Memory B cell (primary cell): ENCODE results near the gene FGFR2.

Experiments
- ATAC-seq: fragments of 150-1000 bp; cut with Tn5 transposase; 2 replicates; pipeline ENCODE4 v1.10.0; 2021; ENCODE audit warnings: low read depth, mild to moderate bottlenecking, moderate library complexity
- DNase-seq, 2 donors: peaks; one replicate each; pipeline ENCODE4 v3.0.0; 2022; ENCODE audit warnings: low spot score in 2 of 2
- H3K27ac Mint-ChIP-seq: one replicate; pipeline ENCODE4 v1.8.0; 2022; ENCODE audit warnings: mild to moderate bottlenecking, moderate library complexity, mixed read lengths
- H3K27me3 Mint-ChIP-seq: one replicate; pipeline ENCODE4 v1.8.0; 2022; ENCODE audit warnings: mixed read lengths
- H3K36me3 Mint-ChIP-seq: one replicate; pipeline ENCODE4 v1.8.0; 2022; ENCODE audit warnings: mild to moderate bottlenecking, mixed read lengths
- H3K4me1 Mint-ChIP-seq: one replicate; pipeline ENCODE4 v1.8.0; 2022; ENCODE audit warnings: mixed read lengths
- H3K4me3 Mint-ChIP-seq: one replicate; pipeline ENCODE4 v1.8.0; 2022; ENCODE audit warnings: mild to moderate bottlenecking, moderate library complexity, mixed read lengths
- H3K9me3 Mint-ChIP-seq: one replicate; pipeline ENCODE4 v1.8.0; 2022; ENCODE audit warnings: mixed read lengths

FGFR2 gene

DNA sequence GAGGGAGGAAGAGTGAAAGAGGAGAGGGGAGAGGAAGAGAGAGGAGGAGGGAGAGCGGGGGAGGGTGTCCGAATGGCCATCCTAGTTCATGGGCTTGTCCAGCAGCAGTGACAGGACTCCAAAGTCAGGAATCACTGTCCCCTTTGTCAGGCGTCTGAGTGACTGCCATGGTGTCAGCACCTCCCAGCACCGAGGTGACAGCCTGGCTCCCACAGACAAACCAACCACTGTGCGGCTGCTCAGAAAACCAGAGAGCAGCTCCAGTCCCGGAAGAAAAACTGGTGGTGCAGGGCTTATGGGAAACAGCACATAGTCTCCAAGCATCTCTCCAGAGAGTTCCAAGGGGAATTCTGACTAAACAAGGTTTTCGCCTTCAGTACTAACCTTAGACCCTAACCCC lies 18.9 kb upstream of the FGFR2 start:
- Mint-ChIP-seq H3K27me3 (peaks cover 9% of the 10 kb centered on the region), H3K36me3 (no peaks in the 10 kb centered on the region), H3K4me3 (no peak overlapping the region), H3K27ac (no peak overlapping the region), H3K9me3 (peaks cover 1% of the 10 kb centered on the region), H3K4me1 (no peaks in the 10 kb centered on the region)
- no peak for DNase-seq
- ATAC-seq: no peak

- Mint-ChIP-seq H3K4me1 (no peaks in the 10 kb centered on the region), H3K27me3 (peaks cover 7% of the 10 kb centered on the region), H3K4me3 (no peak overlapping the region), H3K9me3 (peaks cover 1% of the 10 kb centered on the region), H3K27ac (no peak overlapping the region), H3K36me3 (no peaks in the 10 kb centered on the region)
- no peak for DNase-seq
- ATAC-seq: no peak
Measured at GRCh38 chr10:121616291-121616690, 18.0 kb upstream of the FGFR2 start.

GRCh38 chr10:121615836-121616235 lies 17.6 kb upstream of the FGFR2 start:
- H3K27ac Mint-ChIP-seq: no peak overlapping the region
- H3K4me1 Mint-ChIP-seq: no peaks in the 10 kb centered on the region
- H3K4me3 Mint-ChIP-seq: no peak overlapping the region
- no peaks in the 10 kb centered on the region for H3K36me3 Mint-ChIP-seq
- peaks cover 1% of the 10 kb centered on the region for H3K9me3 Mint-ChIP-seq
- peaks cover 7% of the 10 kb centered on the region for H3K27me3 Mint-ChIP-seq
- DNase-seq: no peak
- ATAC-seq: no peak

DNA sequence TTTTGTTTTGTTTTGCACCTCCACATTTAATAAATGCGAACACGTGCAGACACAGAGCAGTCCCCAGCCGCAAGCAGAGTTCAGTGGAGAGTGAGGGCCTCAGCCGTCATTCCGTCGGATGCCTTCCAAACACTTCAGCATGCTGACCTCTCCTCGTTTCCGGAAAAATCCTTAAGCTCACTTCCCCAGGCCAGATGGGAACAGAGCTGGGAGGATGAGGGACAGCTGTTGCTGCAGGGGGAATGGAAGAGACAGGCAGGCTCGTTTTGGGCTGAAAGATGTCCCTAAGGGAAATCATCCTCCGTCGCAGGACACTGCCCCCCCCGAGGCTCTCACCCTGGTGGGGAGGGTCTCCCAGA lies 17.2 kb upstream of the FGFR2 start:
- ATAC-seq: no peak
- H3K4me1 Mint-ChIP-seq: no peaks in the 10 kb centered on the region
- H3K4me3 Mint-ChIP-seq: no peak overlapping the region
- no peak for DNase-seq
- H3K9me3 Mint-ChIP-seq: peaks cover 1% of the 10 kb centered on the region
- no peaks in the 10 kb centered on the region for H3K36me3 Mint-ChIP-seq
- H3K27me3 Mint-ChIP-seq: peaks cover 8% of the 10 kb centered on the region
- H3K27ac Mint-ChIP-seq: no peak overlapping the region

GRCh38 chr10:121614613-121615434 lies 16.6 kb upstream of the FGFR2 start:
- no peak overlapping the region for H3K4me3 Mint-ChIP-seq
- ATAC-seq: no peak
- H3K27me3 Mint-ChIP-seq: peaks cover 9% of the 10 kb centered on the region
- H3K36me3 Mint-ChIP-seq: no peaks in the 10 kb centered on the region
- H3K4me1 Mint-ChIP-seq: no peaks in the 10 kb centered on the region
- H3K9me3 Mint-ChIP-seq: peaks cover 1% of the 10 kb centered on the region
- H3K27ac Mint-ChIP-seq: no peak overlapping the region
- DNase-seq: no peak

DNA sequence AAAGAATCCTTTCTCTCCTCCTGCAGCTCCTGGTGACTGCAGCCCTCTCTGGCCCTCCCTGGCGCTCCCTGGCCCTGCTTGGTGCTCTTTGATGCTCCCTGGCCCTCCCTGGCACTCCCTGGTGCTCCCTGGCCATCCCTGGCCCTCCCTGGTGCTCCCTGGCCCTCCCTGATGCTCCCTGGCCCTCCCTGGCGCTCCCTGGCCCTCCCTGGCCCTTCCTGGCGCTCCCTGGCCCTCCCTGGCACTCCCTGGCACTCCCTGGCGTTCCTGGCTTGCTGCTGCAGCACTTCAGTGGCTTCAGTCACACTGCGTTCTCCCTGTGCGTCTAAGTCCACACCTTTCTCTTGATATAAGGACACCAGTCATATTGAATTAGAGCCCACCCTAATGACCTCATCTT lies 15.2 kb upstream of the FGFR2 start:
- DNase-seq (no peak), ATAC-seq (no peak)
- Mint-ChIP-seq H3K4me1 (no peaks in the 10 kb centered on the region), H3K27me3 (peaks cover 13% of the 10 kb centered on the region), H3K36me3 (no peaks in the 10 kb centered on the region), H3K4me3 (no peak overlapping the region), H3K27ac (no peak overlapping the region), H3K9me3 (peaks cover 1% of the 10 kb centered on the region)

- Mint-ChIP-seq H3K4me1 (no peaks in the 10 kb centered on the region), H3K4me3 (no peak overlapping the region), H3K27me3 (peaks cover 17% of the 10 kb centered on the region), H3K27ac (no peak overlapping the region), H3K36me3 (no peaks in the 10 kb centered on the region), H3K9me3 (no peaks in the 10 kb centered on the region)
- ATAC-seq (no peak), DNase-seq (no peak)
Measured at GRCh38 chr10:121611393-121612159, 13.3 kb upstream of the FGFR2 start.

DNA sequence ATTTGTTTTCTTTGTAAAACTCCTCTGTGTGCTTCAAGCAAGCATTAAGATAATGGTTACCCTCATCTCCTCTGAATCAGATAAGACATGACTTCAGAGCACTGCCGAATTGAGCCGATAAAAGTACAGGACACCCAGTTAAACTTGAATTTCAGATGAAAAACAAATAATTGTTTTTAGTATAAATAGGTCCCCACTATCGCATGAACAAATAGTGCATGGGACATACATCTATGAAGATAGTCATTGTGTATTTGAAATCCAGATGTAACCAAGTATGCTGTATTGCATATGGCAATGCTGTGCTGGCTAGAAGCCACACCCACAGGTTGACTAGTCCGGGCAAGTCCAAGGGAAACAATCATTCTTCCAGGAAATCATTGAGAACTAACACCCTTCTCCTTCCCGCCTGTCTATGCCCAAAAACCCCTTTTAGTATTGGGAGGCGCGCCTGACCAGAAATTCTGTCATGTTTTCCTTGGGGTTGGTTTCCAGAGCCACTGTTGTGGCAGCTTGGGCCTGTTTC lies 12.6 kb upstream of the FGFR2 start:
- no peak for DNase-seq
- peaks cover 18% of the 10 kb centered on the region for H3K27me3 Mint-ChIP-seq
- no peaks in the 10 kb centered on the region for H3K9me3 Mint-ChIP-seq
- H3K4me1 Mint-ChIP-seq: no peaks in the 10 kb centered on the region
- no peaks in the 10 kb centered on the region for H3K36me3 Mint-ChIP-seq
- H3K4me3 Mint-ChIP-seq: no peak overlapping the region
- H3K27ac Mint-ChIP-seq: no peak overlapping the region
- ATAC-seq: no peak

DNA sequence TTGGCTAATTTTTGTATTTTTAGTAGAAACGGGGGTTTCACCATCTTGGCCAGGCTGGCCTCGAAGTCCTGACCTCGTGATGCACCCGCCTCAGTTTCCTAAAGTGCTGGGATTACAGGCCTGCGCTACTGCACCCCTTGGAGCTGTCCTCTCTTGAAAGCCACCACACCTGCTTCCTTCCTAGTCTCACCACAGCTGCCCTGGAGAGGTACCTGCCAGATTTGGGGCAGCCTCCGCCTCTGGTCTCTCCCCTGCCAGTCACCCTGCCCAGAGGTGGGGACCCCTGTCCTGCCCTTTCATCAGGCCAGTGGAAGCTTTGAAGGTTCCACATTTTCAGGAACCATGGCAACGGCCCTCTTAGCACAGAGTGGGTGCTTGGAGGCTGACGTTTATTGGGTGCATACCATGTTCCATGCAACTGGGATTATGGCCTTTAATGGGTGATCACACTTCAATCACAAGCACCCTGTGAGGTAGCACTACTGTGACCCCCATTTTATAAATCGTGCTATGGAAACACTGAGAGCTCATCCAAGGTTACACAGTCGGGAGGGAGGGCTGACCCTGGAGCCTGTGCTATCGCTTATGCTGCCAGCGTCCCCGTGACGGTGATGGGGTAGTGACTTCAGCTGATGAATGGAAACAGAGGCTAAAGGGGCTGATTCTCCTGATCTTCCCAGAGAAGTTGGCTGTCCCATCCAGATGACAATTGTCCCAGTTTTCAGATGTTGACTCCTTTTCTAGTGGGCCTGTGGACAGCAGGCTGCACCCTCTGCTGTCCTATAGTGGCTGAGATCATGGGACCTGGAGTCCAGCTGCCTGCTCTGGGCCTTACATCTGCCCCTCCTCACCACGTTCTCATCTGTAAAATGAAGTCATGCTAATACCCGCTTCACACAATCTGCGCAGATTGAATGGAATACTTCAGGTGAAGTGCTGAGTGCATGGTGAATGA lies 11.5 kb upstream of the FGFR2 start:
- DNase-seq (no peak), ATAC-seq (no peak)
- Mint-ChIP-seq H3K9me3 (no peaks in the 10 kb centered on the region), H3K36me3 (no peaks in the 10 kb centered on the region), H3K27me3 (peaks cover 18% of the 10 kb centered on the region), H3K4me3 (no peak overlapping the region), H3K4me1 (no peaks in the 10 kb centered on the region), H3K27ac (no peak overlapping the region)

GRCh38 chr10:121608469-121609190 lies 10.4 kb upstream of the FGFR2 start:
- DNase-seq (no peak), ATAC-seq (no peak)
- Mint-ChIP-seq H3K36me3 (no peaks in the 10 kb centered on the region), H3K4me3 (no peak overlapping the region), H3K27me3 (peaks cover 17% of the 10 kb centered on the region), H3K9me3 (no peaks in the 10 kb centered on the region), H3K4me1 (no peaks in the 10 kb centered on the region), H3K27ac (no peak overlapping the region)

DNA sequence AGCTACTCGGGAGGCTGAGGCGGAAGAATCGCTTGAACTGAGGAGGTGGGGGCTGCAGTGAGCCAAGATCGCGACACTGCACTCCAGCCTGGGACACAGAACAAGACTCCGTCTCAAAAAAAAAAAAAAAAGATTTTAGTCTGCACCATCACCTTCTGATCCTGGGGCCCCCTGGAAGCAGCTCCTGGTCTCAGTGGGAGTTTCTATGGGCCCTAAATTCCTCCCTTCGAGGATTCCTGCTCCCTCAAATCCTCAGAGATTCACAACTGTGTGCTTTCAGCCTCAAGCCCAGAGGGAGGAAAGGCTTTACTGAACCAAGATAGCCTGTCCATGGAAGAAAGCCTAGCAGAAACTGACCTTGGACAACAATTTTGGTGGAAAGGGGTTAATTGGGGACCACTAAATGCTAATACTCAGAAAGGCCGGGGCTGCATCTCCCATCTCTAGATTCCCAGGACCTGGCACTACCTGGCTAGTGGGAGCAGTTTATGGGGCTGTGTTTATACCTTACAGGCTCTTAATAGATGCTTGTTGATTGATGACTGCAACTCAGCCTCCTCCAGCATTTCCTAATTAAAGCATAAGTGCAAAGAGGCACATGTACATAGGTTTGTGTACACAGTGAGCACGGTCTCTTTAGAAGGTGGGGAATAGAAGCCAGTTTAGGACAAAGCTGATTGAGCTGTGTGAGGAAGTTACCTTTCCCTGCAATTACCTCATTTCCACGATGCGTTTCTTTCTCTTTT lies 9.2 kb upstream of the FGFR2 start:
- Mint-ChIP-seq H3K27ac (no peak overlapping the region), H3K4me1 (no peaks in the 10 kb centered on the region), H3K4me3 (no peak overlapping the region), H3K36me3 (no peaks in the 10 kb centered on the region), H3K9me3 (no peaks in the 10 kb centered on the region), H3K27me3 (peaks cover 16% of the 10 kb centered on the region)
- no peak for DNase-seq
- ATAC-seq: no peak

DNA sequence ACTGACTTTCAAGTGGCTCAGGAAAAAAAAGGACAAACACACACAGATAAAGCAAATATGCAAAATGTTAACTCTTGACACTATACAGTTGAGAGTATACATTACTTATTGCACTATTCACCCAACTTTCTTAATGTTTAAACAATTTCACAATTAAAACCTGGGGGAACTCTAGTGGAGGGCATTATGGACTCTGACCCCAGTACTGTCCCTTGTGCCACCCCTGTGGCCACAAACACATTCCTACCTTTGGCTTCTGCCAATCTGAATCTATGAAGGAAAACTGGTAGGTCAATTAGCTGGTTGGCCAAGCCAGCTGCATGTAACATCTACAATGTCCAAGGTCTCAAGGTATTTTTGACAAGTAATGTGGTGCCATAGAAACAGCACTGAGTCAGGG lies 7.5 kb upstream of the FGFR2 start:
- Mint-ChIP-seq H3K36me3 (no peaks in the 10 kb centered on the region), H3K4me1 (no peaks in the 10 kb centered on the region), H3K27ac (no peak overlapping the region), H3K4me3 (no peak overlapping the region), H3K27me3 (peaks cover 20% of the 10 kb centered on the region), H3K9me3 (no peaks in the 10 kb centered on the region)
- ATAC-seq (no peak), DNase-seq (no peak)

DNA sequence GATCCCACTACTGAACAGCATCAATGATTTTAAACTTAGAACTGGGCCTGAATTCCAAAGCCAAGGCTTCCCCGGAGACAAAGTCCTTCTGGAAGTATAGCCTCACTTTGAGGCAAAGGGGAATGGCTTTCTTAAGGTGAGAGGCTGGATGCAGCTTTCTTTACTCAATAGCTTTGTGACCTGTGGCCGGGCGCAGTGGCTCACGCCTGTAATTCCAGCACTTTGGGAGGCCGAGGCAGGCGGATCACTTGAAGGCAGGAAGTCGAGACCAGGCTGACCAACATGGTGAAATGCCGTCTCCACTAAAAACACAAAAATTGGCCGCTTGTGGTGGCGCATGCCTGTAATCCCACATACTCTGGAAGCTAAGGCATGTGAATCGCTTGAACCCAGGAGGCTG lies 3.2 kb upstream of the FGFR2 start:
- Mint-ChIP-seq H3K9me3 (no peaks in the 10 kb centered on the region), H3K27me3 (peaks cover 18% of the 10 kb centered on the region), H3K4me3 (no peak overlapping the region), H3K4me1 (no peaks in the 10 kb centered on the region), H3K36me3 (no peaks in the 10 kb centered on the region), H3K27ac (no peak overlapping the region)
- ATAC-seq: no peak
- DNase-seq: no peak
